Prostate gland (tissue), 2 donors: Measurements from ENCODE around the gene MSX2. TPM values are rescaled to one million over a fixed set of nuclear protein-coding genes. Genes with fewer than 3 reads are reported as not detected.

ENCODE experiments used
- DNase-seq: peaks from one replicate; pipeline ENCODE4 v3.0.0-alpha.2; 2019; ENCODE audit warnings: low spot score
- H3K27ac ChIP-seq, 2 donors: fragments of 200-600 bp; sonication (generic); 2 replicates each; pipeline ENCODE4 v1.5.1; 2017 to 2019
- H3K27me3 ChIP-seq: fragments of 200-600 bp; sonication (generic); replicated peaks from 2 replicates; pipeline ENCODE4 v1.5.1; 2019; ENCODE audit not compliant: insufficient read depth
- H3K36me3 ChIP-seq, 2 donors: fragments of 200-600 bp; sonication (generic); 1 replicate in 1 of 2; 2 replicates in 1 of 2; pipeline versions ENCODE4 v1.5.1 to v1.8.1; 2017 to 2019
- H3K4me1 ChIP-seq: fragments of 200-600 bp; sonication (generic); replicated peaks from 2 replicates; pipeline ENCODE4 v1.5.1; 2019
- H3K4me3 ChIP-seq, 2 donors: fragments of 200-600 bp; sonication (generic); 2 replicates each; pipeline ENCODE4 v1.5.1; 2017 to 2019
- H3K9me3 ChIP-seq: fragments of 200-600 bp; sonication (generic); 2 replicates; pipeline ENCODE4 v1.5.1; 2017
- POLR2A ChIP-seq: fragments of 450-650 bp; IDR thresholded peaks from one replicate; pipeline ENCODE4 v1.6.1; 2016; ENCODE audit warnings: antibody characterized with exemption, mild to moderate bottlenecking
- POLR2AphosphoS5 ChIP-seq: sonication (generic); formaldehyde crosslinking; IDR thresholded peaks from one replicate; pipeline ENCODE4 v1.6.1; 2017; ENCODE audit warnings: antibody characterized with exemption
- WGBS: methylation state at CpG from one replicate; pipeline ENCODE4 v1.1.5; 2018; 5-methylcytosine and 5-hydroxymethylcytosine counted together
- intact Hi-C: fragments of 100-400 bp; cut with DNase I; formaldehyde crosslinking; loops from one replicate; pipeline ENCODE4 v1.14.2; 2022
- total RNA-seq, 2 donors: library from RNA; depleted of rRNA; stranded (reverse); fragments of >200 nt; gene quantifications; one replicate each; pipeline ENCODE4 v1.1.0, GENCODE V29; 2016
- TF ChIP-seq, protein P1 (sequence below), 4 experiments: fragments of 200-600 bp in 2 of 4; fragments of 450-650 bp in 2 of 4; sonication (generic) in 2 of 4; IDR thresholded peaks; 1 replicate in 3 of 4; 2 replicates in 1 of 4; pipeline ENCODE4 v1.5.1; 2016 to 2019; ENCODE audit warnings: antibody characterized with exemption in 4 of 4, mild to moderate bottlenecking in 2 of 4, moderate library complexity in 2 of 4

MSX2 gene
- total RNA-seq, 2 donors from 2014 or later, result 7.1 to 36.4 TPM

DNA sequence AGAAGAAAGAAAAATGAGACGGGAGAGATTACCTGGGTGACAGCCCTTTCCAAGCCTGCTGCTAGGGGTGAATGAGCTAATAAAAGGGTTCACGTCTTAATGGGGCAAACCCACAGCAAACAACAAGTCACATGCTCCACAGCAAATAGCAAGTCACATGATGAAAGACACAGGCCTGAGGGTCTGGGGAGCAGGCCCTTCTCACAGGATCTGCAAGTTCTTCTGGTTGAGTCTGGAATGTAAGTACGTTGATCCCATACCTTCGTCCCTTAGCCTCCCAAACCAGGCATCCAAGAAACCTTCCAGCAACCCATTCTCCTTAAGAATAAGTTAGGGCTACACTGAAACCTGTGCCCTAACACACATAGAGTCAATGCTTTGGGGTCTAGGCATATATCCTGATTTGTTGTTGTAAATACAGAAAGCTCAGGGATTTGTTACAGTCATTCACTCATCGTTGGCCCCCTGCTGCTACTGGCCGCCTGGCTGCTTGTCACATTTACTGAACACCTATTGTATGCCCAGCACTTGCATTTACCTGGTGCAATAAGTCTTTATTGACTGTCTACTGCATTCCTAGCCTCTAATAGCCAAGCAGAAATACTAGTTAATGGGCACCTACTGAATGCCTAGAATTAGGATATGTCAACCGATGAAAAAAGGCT is 43.3 kb upstream of the MSX2 start:
- intact Hi-C loops, result no loop called here
- TF ChIP-seq, protein P1, sequence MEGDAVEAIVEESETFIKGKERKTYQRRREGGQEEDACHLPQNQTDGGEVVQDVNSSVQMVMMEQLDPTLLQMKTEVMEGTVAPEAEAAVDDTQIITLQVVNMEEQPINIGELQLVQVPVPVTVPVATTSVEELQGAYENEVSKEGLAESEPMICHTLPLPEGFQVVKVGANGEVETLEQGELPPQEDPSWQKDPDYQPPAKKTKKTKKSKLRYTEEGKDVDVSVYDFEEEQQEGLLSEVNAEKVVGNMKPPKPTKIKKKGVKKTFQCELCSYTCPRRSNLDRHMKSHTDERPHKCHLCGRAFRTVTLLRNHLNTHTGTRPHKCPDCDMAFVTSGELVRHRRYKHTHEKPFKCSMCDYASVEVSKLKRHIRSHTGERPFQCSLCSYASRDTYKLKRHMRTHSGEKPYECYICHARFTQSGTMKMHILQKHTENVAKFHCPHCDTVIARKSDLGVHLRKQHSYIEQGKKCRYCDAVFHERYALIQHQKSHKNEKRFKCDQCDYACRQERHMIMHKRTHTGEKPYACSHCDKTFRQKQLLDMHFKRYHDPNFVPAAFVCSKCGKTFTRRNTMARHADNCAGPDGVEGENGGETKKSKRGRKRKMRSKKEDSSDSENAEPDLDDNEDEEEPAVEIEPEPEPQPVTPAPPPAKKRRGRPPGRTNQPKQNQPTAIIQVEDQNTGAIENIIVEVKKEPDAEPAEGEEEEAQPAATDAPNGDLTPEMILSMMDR (IDR thresholded peaks at IDR 0.05), result no peak
- TF ChIP-seq POLR2A (no peak), POLR2AphosphoS5 (no peak)
- 73% methylated on average over 7 of the region's 7 CpGs for WGBS
- Histone ChIP-seq H3K36me3 (no peaks in the 10 kb centered on the region), H3K27ac (no peak overlapping the region), H3K27me3 (no peaks in the 10 kb centered on the region), H3K4me1 (no peaks in the 10 kb centered on the region), H3K4me3 (no peak overlapping the region), H3K9me3 (no peaks in the 10 kb centered on the region)
- no peak for DNase-seq

- H3K4me3 ChIP-seq, result no peak overlapping the region
- no peak for DNase-seq
- no peak overlapping the region for H3K27ac ChIP-seq
- H3K4me1 ChIP-seq, result no peaks in the 10 kb centered on the region
- TF ChIP-seq POLR2A (no peak), POLR2AphosphoS5 (no peak)
- TF ChIP-seq, protein P1 (IDR thresholded peaks at IDR 0.05), result no peak
- peaks cover 4% of the 10 kb centered on the region for H3K27me3 ChIP-seq
- intact Hi-C loops, result no loop called here
- H3K9me3 ChIP-seq, result no peaks in the 10 kb centered on the region
- no peaks in the 10 kb centered on the region for H3K36me3 ChIP-seq
Measured at GRCh38 chr5:174687503-174687902, 36.9 kb upstream of the MSX2 start.

DNA sequence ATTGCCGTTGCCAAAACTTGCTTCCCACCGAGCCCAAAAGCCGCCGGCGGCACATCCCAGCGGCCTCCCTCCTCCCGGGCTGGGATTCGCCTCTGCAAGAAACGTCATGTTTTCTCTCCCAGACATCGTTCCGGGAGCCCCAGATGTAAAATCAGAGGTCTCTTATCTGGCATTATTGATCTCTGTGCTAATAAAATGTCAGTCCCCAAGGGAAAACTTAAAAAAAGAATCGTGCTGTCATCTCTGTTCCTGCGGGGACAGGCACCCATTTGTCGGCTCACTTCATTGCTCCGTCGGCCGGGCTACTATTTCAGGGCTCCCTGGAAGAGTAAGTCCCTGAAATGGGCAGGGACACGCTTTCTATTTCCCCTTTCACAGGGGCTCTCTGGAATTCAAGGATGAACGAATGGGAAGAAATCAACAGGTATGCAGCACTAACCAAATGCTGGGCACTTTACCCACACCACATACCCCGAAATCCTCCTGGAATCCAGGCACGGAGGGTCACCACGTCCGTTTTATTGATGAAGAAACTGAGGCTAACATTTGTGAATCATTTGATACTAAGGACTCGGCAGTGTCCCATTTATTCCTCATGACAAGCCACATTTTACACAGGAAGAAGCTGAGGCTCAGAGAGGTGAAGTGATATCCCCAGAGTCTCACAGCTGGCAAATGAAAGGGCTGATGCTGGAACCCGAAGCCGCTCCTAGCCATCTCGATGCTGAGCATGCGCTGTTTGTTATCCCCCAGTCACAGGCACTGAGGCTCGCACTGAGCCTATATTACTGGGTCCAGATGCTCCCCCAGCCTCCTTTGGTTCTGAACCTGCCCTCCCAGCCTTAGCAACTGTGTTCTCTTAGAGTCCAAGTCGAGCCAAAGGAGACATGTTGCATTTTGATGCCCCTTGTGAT is 35.7 kb upstream of the MSX2 start:
- peaks cover 4% of the 10 kb centered on the region for H3K27me3 ChIP-seq
- no peak for DNase-seq
- no peaks in the 10 kb centered on the region for H3K4me1 ChIP-seq
- intact Hi-C loops, result no loop called here
- no peaks in the 10 kb centered on the region for H3K9me3 ChIP-seq
- no peaks in the 10 kb centered on the region for H3K36me3 ChIP-seq
- 15% methylated on average over 30 of the region's 30 CpGs for WGBS
- no peak overlapping the region for H3K27ac ChIP-seq
- TF ChIP-seq, protein P1 (IDR thresholded peaks at IDR 0.05), result no peak
- TF ChIP-seq POLR2A (no peak), POLR2AphosphoS5 (no peak)
- H3K4me3 ChIP-seq, result no peak overlapping the region

DNA sequence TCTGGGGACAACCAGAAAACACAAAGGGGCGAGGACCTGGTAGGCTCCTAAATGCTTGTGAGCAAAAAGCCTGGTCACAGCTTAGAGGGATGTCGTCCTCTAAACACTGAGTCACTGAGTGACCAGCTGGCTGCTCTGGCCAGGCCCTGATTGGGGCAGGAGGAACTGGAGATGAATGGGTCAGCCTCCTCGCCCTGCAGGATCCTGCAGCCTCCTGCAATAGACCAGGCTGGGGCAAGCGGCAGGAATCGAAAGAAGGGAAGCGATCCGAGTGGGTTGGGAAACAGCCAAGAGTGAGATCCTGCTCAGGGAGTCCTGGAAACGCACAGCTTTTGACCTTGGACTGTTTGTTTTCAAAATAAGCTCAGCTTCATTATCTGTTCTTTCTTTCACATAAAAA is 34.1 kb upstream of the MSX2 start:
- 28% methylated on average over 8 of the region's 8 CpGs for WGBS

More for the DNA sequence above, 34.1 kb upstream of the MSX2 start:
- DNase-seq, result no peak
- Histone ChIP-seq H3K9me3 (no peaks in the 10 kb centered on the region), H3K4me1 (no peaks in the 10 kb centered on the region), H3K4me3 (no peak overlapping the region), H3K27me3 (peaks cover 4% of the 10 kb centered on the region), H3K36me3 (no peaks in the 10 kb centered on the region), H3K27ac (no peak overlapping the region)
- intact Hi-C loops, result no loop called here
- no peak for TF ChIP-seq POLR2A
- TF ChIP-seq, protein P1 (IDR thresholded peaks at IDR 0.05), result no peak
- no peak for TF ChIP-seq POLR2AphosphoS5
